Stimulated activated CD4-positive, alpha-beta T cell treated with anti-CD3 and anti-CD28 coated beads, TNF-alpha, amount 100 ng/mL, for 24 hours (primary cell): ENCODE results near the gene GEMIN2.
"Not testable (repeated sequence)": the region's sequence is repeated elsewhere in the genome, so short reads cannot be mapped to it uniquely, and the experiment has no call there.

Experiments
- DNase-seq, 3 experiments: peaks; one replicate each; pipeline ENCODE4 v3.0.0-alpha.2; 2020; ENCODE audit warnings: low read depth in 3 of 3

The GEMIN2 gene

DNA sequence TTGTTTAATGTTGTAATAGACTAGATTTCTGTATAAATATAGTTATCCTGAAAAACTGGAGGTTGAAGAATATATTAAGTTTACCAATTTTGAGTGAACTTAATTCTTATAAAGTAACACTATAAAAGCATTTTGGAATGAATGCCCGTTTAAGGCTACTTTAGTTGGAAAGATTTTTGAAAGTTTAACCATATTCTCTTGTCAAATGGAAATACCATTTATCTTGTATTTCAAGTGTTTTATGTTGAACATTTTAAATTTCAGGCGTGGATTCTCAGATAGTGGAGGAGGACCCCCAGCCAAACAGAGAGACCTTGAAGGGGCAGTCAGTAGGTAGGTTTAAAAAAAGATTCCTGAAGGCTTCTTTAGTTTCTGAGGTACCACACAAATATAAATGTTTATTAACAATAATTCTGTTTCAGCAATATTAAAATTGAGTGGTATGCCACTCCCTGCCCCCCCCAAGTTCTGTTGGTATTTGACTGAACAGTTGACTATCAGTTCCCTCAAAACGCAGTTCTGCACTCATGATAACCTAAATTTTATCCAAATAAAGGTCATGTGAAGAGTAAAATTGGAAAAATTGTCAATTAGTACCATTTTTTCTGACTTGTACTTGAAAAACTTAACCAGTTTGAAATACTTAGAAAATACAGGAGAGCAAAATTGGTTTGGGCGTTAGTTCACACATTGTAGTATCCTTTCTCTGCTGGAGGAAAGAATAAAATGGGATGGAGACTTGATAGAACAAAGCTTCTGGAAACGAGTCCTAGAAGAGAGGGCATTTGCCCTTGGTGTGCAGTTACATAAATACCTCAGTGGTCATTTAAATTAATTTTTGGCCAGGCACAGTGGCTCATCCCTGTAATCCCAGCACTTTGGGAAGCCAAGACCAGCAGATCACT lies 62.4 kb downstream of the GEMIN2 start:
- DNase-seq: no peak

DNA sequence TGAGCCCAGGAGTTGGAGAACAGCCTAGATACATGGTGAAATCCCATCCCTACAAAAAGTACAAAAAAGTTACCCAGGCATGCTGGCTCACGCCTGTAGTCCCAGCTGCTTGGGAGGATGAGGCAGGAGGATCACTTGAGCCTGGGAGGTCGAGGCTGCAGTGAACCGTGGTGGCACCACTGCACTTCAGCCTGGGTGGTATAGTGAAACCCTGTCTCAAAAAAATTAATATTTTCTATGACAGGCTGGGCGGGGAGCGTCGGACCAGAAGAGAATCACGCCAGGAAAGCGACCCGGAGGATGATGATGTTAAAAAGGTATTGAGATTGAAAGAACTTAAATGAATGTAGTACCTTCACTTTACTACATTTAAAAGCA lies 63.0 kb downstream of the GEMIN2 start:
- DNase-seq: no peak

DNA sequence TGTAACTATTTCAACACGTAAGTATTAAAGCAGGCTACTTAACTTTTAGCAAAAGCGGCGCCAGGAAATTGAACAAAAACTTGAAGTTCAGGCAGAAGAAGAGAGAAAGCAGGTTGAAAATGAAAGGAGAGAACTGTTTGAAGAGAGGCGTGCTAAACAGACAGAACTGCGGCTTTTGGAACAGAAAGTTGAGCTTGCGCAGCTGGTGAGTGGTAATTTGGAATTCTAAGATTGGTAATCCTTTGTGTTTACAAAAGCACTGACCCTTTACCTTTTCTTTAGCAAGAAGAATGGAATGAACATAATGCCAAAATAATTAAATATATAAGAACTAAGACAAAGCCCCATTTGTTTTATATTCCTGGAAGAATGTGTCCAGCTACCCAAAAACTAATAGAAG lies 64.9 kb downstream of the GEMIN2 start:
- no peak for DNase-seq

DNA sequence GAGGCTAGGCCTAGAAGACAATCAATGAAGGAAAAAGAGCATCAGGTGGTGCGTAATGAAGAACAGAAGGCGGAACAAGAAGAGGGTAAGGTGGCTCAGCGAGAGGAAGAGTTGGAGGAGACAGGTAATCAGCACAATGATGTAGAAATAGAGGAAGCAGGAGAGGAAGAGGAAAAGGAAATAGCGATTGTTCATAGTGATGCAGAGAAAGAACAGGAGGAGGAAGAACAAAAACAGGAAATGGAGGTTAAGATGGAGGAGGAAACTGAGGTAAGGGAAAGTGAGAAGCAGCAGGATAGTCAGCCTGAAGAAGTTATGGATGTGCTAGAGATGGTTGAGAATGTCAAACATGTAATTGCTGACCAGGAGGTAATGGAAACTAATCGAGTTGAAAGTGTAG lies 66.4 kb downstream of the GEMIN2 start:
- no peak for DNase-seq

DNA sequence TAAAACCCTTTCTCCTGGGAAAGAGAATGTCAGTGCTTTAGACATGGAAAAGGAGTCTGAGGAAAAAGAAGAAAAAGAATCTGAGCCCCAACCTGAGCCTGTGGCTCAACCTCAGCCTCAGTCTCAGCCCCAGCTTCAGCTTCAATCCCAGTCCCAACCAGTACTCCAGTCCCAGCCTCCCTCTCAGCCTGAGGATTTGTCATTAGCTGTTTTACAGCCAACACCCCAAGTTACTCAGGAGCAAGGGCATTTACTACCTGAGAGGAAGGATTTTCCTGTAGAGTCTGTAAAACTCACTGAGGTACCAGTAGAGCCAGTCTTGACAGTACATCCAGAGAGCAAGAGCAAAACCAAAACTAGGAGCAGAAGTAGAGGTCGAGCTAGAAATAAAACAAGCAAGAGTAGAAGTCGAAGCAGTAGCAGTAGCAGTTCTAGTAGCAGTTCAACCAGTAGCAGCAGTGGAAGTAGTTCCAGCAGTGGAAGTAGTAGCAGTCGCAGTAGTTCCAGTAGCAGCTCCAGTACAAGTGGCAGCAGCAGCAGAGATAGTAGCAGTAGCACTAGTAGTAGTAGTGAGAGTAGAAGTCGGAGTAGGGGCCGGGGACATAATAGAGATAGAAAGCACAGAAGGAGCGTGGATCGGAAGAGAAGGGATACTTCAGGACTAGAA lies 67.0 kb downstream of the GEMIN2 start:
- no peak for DNase-seq

DNA sequence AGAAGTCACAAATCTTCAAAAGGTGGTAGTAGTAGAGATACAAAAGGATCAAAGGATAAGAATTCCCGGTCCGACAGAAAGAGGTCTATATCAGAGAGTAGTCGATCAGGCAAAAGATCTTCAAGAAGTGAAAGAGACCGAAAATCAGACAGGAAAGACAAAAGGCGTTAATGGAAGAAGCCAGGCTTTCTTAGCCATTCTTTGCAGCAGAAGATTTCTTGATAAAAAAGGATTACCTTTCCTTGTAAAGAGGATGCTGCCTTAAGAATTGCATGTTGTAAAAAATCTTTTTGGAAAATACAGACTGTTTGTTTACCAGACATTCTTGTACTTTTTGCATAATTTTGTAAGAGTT lies 67.5 kb downstream of the GEMIN2 start:
- DNase-seq: no peak

DNA sequence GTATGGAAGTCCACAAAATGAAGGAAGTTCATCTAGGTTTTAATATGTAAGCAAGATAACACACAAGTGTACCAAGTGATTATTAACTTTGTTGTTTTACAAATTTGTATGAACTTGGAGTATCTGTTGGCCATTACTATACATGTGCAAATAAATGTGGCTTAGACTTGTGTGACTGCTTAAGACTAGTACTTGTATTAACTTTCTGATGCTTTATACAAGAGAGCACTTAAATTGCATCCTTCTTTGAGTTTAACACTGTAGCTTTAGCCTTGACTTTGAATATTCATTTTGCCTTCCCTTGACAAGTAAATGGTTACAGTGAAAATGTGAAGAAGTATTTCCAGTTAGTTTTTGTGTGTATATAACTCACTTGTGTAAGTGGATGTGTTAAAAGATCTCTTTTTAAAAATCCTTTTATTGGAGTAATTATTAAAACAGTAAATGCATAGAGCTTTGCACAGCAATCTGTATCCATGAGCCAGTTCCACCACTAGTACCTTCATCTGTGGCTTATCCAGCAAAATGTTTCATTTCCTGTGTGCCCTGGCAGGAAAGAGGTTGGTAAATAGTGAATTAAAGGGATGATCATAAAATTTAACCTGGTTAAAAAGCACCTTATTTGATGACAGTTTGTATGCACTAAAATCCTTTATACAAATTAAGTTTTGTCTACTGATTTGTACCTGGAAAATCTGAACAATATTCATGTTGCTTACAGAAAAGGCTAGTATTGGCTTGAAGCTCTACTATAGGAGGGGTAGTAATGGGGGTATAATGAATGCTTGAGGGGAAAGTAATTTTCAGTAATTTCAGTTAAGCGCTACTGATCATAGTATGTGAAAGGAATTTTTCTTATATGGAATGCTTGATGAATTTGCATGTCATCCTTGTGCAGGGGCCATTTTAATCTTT lies 68.9 kb downstream of the GEMIN2 start:
- DNase-seq: no peak

DNA sequence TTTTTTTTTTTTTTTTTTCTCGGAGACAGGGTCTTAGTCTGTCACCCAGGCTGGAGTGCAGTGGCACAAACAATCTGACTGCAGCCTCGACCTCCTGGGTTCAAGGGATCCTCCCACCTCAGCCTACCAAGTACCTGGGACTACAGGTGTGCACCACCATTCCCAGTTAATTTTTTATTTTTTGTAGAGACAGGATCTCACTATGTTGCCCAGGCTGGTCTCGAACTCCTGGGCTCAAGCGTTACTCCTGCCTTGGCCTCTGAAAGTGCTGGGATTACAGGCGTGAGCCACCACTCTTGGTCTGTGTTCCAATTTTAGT lies 69.5 kb downstream of the GEMIN2 start:
- DNase-seq: not testable (repeated sequence)

DNA sequence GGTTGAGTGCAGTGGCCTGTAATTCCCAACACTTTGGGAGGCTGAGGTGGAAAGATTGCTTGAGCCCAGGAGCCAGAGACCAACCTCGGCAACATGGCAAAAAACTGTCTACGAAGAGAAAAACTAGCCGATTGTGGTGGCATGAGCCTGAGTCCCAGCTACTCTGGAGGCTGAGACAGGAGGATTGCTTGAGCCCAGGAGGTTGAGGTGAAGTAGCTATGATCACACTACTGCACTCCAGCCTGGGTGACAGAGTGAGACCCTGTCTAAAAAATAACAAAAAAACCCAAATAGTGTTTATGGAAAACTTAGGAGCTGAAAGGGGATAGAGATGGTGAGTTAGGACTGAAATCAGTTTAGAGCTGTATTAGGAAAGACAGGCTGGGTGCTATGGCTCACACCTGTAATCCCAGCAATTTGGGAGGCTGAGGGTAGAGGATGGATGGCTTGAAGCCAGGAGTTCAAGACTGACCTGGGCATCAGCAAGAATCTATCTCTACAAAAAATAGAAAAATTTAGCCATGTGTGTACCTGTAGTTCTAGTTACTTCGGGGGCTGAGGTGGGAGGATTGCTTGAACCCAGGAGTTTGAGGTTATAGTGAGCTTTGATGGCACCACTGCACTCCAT lies 70.6 kb downstream of the GEMIN2 start:
- no peak for DNase-seq

DNA sequence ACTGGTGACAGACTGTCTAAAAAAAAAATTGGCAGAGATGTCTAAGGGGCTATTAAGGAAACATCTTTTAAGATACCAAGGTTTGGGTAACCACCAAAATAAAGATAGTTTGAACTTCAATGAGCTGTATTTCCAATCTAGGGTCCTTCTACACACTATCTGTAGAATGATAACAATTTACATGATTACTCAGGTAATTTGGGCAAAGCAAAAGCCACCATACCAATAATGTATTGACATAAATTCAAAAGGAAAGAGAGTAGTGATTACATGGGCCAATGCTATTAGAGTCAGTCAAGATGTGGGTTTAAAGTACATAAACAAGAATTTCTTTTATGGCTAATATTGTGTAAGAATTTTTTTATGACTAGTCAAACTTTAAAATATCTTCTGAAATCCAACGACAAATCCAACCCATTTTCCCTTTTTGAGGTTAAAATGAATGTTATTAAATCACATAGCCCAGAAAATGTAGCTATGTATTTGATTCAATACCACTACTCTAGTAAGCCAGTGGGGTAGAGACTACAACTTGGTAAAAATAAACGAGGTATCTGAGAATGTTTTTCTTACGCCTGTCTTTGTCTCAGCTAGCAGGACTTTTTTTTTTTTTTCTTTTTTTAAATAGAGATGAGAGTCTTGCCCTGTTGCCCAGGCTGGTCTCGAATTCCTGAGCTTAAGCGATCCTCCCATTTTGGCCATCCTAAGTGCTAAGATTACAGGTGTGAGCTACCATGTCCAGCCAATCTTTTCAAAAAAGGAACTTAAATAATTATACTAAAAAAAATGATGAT lies 71.3 kb downstream of the GEMIN2 start:
- no peak for DNase-seq
